ENCODE measurements around the gene TRIM31. TPM values are rescaled to one million over a fixed set of nuclear protein-coding genes. Genes with fewer than 3 reads are reported as not detected.

TRIM31 gene
- polyA plus RNA-seq, 2 of the 4 experiments (the other 2 are of a cell fraction): 2.9 to 3.2 TPM

DNA sequence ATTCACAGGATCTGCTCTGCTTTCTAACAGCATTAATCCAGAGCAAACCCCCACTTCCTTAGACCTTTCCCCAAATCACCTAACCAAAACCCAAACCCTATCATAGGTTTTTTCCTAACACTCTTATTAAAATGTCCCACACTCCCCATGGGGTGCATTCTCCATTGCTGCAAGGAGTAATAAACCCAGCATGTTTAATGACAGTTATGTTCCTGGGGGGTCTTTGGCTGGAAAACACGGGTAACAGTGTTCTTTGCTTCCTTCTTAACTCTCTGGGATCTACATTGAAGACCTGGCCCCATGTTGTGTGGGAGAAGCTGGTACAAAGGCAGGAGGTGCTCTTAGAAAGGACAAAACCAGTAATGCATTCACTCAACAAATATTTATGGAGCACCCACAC, 16.1 kb downstream of the TRIM31 start:
- CTCF ChIA-PET: interaction anchor here (0.6 to 1.3 kb wide), 2 partner anchors 34 to 116 kb away, joined by 4 read pairs; no protein-coding TSS in a partner anchor
- FAIRE-seq (no peak), ATAC-seq (no peak), DNase-seq (ENCODE audit: low read depth in 1 of 2, low spot score in 1 of 2) (no peak)
- Histone ChIP-seq H3K4me3 (no peak overlapping the region), H3K4me2 (no peak overlapping the region), H3K9me3 (no peaks in the 10 kb centered on the region), H3K27ac (no peak overlapping the region), H3K4me1 (peaks cover 25% of the 10 kb centered on the region)
- 69% methylated on average over 1 of the region's 1 CpG for WGBS (ENCODE audit: missing lambda C conversion rate)
- no peak for TF ChIP-seq NFE2L2 (conservative IDR thresholded peaks at IDR 0.05; ENCODE audit: low read length)
- TF ChIP-seq, protein P1, sequence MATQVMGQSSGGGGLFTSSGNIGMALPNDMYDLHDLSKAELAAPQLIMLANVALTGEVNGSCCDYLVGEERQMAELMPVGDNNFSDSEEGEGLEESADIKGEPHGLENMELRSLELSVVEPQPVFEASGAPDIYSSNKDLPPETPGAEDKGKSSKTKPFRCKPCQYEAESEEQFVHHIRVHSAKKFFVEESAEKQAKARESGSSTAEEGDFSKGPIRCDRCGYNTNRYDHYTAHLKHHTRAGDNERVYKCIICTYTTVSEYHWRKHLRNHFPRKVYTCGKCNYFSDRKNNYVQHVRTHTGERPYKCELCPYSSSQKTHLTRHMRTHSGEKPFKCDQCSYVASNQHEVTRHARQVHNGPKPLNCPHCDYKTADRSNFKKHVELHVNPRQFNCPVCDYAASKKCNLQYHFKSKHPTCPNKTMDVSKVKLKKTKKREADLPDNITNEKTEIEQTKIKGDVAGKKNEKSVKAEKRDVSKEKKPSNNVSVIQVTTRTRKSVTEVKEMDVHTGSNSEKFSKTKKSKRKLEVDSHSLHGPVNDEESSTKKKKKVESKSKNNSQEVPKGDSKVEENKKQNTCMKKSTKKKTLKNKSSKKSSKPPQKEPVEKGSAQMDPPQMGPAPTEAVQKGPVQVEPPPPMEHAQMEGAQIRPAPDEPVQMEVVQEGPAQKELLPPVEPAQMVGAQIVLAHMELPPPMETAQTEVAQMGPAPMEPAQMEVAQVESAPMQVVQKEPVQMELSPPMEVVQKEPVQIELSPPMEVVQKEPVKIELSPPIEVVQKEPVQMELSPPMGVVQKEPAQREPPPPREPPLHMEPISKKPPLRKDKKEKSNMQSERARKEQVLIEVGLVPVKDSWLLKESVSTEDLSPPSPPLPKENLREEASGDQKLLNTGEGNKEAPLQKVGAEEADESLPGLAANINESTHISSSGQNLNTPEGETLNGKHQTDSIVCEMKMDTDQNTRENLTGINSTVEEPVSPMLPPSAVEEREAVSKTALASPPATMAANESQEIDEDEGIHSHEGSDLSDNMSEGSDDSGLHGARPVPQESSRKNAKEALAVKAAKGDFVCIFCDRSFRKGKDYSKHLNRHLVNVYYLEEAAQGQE (IDR thresholded peaks at IDR 0.05): no peak
- no peak for TF ChIP-seq TFCP2L1 (CRISPR knock-in tag; IDR thresholded peaks at IDR 0.05)
- TF ChIP-seq ZC3H11A (IDR thresholded peaks at IDR 0.05): no peak
- TF ChIP-seq, protein P2, sequence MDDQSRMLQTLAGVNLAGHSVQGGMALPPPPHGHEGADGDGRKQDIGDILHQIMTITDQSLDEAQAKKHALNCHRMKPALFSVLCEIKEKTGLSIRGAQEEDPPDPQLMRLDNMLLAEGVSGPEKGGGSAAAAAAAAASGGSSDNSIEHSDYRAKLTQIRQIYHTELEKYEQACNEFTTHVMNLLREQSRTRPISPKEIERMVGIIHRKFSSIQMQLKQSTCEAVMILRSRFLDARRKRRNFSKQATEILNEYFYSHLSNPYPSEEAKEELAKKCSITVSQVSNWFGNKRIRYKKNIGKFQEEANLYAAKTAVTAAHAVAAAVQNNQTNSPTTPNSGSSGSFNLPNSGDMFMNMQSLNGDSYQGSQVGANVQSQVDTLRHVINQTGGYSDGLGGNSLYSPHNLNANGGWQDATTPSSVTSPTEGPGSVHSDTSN (IDR thresholded peaks at IDR 0.05): no peak
- POLR2A ChIA-PET: no interaction called here

DNA sequence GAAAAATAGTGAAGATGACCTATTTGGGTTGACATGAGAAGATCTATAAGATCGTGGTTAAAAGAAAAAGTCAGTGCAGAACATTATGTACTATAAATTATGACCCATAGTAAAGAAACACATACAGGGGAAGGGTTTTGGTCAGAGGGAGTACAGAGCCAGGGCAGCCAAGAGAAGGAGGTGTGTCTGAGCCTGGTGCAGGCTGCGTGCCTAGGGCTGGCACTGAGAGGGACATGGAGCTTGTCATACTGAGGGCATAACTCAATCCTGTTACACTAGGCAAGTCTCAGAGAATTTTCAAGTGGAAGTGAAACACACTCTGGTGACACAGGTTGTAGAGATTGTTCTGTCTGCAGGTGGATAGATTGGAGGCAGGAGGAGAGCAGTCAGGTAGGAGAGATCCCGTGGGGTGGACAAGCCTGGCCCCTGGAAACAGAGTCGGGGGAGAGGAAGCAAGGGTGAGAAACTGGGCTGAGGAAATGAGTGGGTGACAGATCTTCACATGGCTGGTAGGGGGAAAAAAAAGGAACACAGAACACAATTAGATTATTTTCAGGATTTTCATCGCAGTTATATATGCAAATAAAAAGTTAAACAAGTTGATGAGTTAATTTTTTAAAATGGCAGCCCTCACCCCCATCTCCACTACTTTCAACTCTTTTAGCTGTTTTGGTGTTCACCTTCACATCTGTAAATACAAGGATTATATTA, 18.8 kb downstream of the TRIM31 start:
- TF ChIP-seq SREBF2 (IDR thresholded peaks at IDR 0.05) (no peak), EHMT2 (IDR thresholded peaks at IDR 0.05; ENCODE audit: low read depth) (no peak), EP300 (IDR thresholded peaks at IDR 0.05) (no peak)
- POLR2A ChIA-PET: no interaction called here
- no peak overlapping the region for H3K27ac ChIP-seq
- H3K4me2 ChIP-seq: no peak overlapping the region
- no peak for ATAC-seq
- H3K4me1 ChIP-seq: peaks cover 27% of the 10 kb centered on the region
- CTCF ChIA-PET: interaction anchor here (0.7 to 7.1 kb wide), 5 partner anchors 9 to 37 kb away, joined by 3 to 43 read pairs (median 4); no protein-coding TSS in a partner anchor
- WGBS (ENCODE audit: missing lambda C conversion rate): 79% methylated on average over 5 of the region's 5 CpGs
- H3K9me3 ChIP-seq: no peaks in the 10 kb centered on the region
- FAIRE-seq: no peak
- DNase-seq (ENCODE audit: low read depth in 1 of 2, low spot score in 1 of 2): no peak
- H3K4me3 ChIP-seq: no peak overlapping the region

DNA sequence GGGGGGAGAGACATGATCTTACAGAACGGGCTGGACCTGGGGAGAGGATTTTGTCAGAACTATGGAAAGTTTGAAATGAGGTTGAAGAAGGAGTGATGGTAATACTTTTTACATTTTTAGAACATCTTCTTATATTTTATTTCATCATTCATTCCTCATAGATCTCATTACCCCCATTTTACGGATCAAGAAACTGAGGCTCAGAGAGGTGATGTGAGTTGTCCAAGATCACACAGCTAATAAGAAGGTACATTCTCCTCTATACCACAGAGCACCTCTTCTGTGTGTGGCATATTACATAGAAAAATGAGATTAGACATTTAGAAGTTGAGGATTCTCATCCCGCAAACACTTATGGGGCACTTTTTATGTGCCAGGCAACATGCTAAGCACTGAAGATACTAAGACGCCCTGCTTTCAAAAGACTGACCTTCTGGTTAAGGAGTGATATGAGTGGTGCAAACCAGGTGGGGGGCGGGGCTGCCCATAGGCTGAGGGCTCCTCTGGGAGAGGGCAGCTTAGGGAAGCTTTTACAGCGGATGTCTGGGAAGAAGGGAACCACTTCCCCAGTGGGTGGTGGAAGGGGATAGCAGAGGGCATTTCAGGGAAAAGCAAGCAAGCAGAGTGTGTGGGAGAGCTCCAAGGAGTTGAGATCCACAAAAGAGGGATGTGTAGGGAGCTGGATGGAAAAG, 19.9 kb downstream of the TRIM31 start:
- 55% methylated on average over 6 of the region's 6 CpGs for WGBS (ENCODE audit: missing lambda C conversion rate)
- no peak overlapping the region for H3K4me3 ChIP-seq
- peaks cover 27% of the 10 kb centered on the region for H3K4me1 ChIP-seq
- CTCF ChIA-PET: interaction anchor here (1.2 to 7.1 kb wide), 3 partner anchors 10 to 75 kb away, joined by 4 to 43 read pairs (median 4); no protein-coding TSS in a partner anchor
- DNase-seq (ENCODE audit: low read depth in 1 of 2, low spot score in 1 of 2): no peak
- POLR2A ChIA-PET: no interaction called here
- no peaks in the 10 kb centered on the region for H3K9me3 ChIP-seq
- H3K27ac ChIP-seq: no peak overlapping the region
- ATAC-seq: no peak
- no peak for FAIRE-seq
- H3K4me2 ChIP-seq: no peak overlapping the region
- no peak for TF ChIP-seq ZFP36 (IDR thresholded peaks at IDR 0.05; ENCODE audit: borderline replicate concordance, partially characterized antibody)
- TF ChIP-seq, protein P3, sequence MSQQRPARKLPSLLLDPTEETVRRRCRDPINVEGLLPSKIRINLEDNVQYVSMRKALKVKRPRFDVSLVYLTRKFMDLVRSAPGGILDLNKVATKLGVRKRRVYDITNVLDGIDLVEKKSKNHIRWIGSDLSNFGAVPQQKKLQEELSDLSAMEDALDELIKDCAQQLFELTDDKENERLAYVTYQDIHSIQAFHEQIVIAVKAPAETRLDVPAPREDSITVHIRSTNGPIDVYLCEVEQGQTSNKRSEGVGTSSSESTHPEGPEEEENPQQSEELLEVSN (IDR thresholded peaks at IDR 0.05; ENCODE audit: borderline replicate concordance, low read depth): no peak
- no peak for TF ChIP-seq CHD2 (IDR thresholded peaks at IDR 0.05; ENCODE audit: low read length, partially characterized antibody)
- TF ChIP-seq, protein P1 (IDR thresholded peaks at IDR 0.05): no peak
- TF ChIP-seq JUNB (IDR thresholded peaks at IDR 0.05): no peak
- no peak for TF ChIP-seq FOSL2 (IDR thresholded peaks at IDR 0.05)
- no peak for TF ChIP-seq FOSL2 (CRISPR knock-in tag; IDR thresholded peaks at IDR 0.05)
- TF ChIP-seq ESRRA (IDR thresholded peaks at IDR 0.05; ENCODE audit: borderline replicate concordance, low read length): no peak
- no peak for TF ChIP-seq MAZ (IDR thresholded peaks at IDR 0.05; ENCODE audit: borderline replicate concordance, low read depth, low read length)
- no peak for TF ChIP-seq RARB (CRISPR knock-in tag; IDR thresholded peaks at IDR 0.05)
- TF ChIP-seq POLR2A (IDR thresholded peaks at IDR 0.05; ENCODE audit: low read length): no peak
- no peak for TF ChIP-seq CEBPB (IDR thresholded peaks at IDR 0.05)
- no peak for TF ChIP-seq POLR2AphosphoS2 (conservative IDR thresholded peaks at IDR 0.05; ENCODE audit: low read length)
- TF ChIP-seq, protein P2 (IDR thresholded peaks at IDR 0.05): no peak
